ENCODE results near the gene IGFL1.
"Not testable (repeated sequence)": the region's sequence is repeated elsewhere in the genome, so short reads cannot be mapped to it uniquely, and the experiment has no call there.

Gene IGFL1

DNA sequence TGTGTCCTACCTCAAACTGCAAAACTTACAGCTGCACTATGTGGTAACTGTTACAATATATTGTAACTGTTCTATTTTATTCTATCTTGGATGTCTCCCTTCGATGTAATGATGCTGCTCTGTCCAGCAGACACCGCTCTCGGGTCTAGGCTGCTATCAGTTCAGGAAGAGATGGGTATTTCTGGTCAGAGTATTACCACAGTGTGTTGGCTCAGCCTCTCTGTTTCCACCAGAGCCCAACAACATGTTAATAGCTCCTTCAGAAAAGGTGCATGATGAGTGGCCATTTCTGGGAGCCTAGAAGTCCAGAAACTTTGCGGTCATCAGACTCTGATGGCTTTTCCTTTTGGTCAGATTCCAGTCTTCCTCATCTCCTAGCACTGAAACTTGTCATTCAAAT lies 35.9 kb upstream of the IGFL1 start:
- H3K4me3 Mint-ChIP-seq: no peak overlapping the region
- no peaks in the 10 kb centered on the region for H3K9me3 Mint-ChIP-seq
- H3K36me3 Mint-ChIP-seq (ENCODE audit: insufficient read depth): no peaks in the 10 kb centered on the region
- ATAC-seq (replicated peaks) (no peak), DNase-seq (no peak)
- H3K4me1 Mint-ChIP-seq (ENCODE audit: low read depth in 2 of 2): peaks cover 0 to 3% of the 10 kb centered on the region in 2 donors
- H3K27me3 Mint-ChIP-seq: peaks cover 84 to 88% of the 10 kb centered on the region in 2 donors
- no peak overlapping the region for H3K27ac Mint-ChIP-seq

DNA sequence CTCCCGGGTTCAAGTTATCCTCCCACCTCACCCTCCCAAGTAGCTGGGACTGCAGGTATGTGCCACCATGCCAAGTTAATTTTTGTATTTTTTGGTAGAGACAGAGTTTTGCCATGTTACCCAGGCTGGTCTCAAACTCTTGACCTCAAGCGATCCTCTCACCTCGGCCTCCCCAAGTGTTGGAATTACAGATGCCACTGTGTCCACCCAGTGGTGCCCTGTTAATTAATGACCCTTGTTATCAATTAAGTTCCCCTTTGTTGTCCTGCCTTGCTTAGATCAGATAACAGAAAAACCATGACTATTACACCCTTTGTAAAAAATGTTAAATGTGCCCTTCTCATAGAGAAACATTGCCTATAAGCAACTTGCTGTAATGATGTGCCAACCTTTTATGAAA lies 34.4 kb upstream of the IGFL1 start:
- DNase-seq (no peak), ATAC-seq (replicated peaks) (no peak)
- Mint-ChIP-seq H3K27ac (no peak overlapping the region), H3K27me3 (peaks cover 76 to 79% of the 10 kb centered on the region in 2 donors), H3K4me1 (ENCODE audit: low read depth in 2 of 2) (peaks cover 0 to 3% of the 10 kb centered on the region in 2 donors), H3K9me3 (no peaks in the 10 kb centered on the region), H3K36me3 (ENCODE audit: insufficient read depth) (no peaks in the 10 kb centered on the region), H3K4me3 (no peak overlapping the region)

DNA sequence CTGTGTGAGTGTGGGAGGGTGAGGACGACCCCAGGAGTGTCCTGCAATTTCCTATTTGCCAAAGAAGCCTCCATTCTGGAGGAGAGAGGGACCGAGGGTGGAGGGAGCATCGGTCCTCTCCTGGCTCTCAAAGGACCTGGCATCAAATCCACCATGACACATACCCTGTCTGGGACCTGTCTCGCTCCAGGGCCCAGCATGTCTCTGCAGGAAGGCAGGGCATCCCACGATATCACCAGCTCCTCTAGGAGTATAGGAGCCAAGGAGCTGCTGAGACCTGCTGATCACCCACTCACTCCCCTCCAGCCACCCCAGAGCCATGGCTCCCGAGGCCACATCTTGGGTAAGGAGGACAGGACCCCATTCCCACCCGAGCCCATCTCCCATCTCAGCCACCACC lies 33.6 kb upstream of the IGFL1 start:
- H3K36me3 Mint-ChIP-seq (ENCODE audit: insufficient read depth); H3K27ac Mint-ChIP-seq; H3K4me1 Mint-ChIP-seq (ENCODE audit: low read depth in 2 of 2); H3K4me3 Mint-ChIP-seq; ATAC-seq (replicated peaks); H3K9me3 Mint-ChIP-seq; DNase-seq: not testable (repeated sequence)
- H3K27me3 Mint-ChIP-seq: peaks cover 73 to 77% of the 10 kb centered on the region in 2 donors

DNA sequence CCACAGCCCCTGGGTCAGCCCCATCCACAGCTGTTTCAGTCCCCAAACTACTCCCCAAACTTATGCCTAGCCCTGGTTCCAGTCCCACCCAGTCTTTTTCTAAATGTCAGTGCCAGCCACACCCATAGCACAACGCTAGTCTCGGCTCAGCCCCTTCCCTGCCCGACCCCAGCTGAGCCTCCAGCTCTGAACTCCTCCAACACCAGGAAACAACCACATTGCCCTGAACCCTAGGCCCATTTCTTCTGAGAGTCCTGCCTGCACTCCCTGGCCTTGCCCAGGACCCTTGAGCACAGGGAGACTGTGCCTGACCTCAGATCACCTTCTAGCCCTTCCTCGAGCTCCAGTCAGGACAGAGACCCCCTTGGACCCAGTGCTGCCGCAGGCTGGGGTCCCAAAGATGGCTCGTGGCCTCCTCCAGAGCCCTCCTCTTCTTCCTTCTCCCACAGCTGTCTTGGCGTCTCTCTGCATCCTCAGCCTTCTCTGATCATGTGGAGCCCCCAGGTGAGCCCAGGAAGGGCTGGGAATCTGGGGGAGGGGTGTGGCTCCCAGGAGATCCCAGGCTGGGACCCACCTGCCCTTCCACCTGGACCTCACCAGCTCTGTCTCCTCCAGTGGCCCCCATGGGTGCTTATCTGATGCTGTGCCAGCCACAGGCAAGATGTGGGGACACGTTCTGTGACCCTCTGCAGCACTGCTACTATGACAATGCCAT lies 33.0 kb upstream of the IGFL1 start:
- ATAC-seq (replicated peaks) (no peak), DNase-seq (no peak)
- Mint-ChIP-seq H3K27me3 (peaks cover 73 to 76% of the 10 kb centered on the region in 2 donors), H3K9me3 (no peaks in the 10 kb centered on the region), H3K36me3 (ENCODE audit: insufficient read depth) (no peaks in the 10 kb centered on the region), H3K4me1 (ENCODE audit: low read depth in 2 of 2) (peaks cover 0 to 3% of the 10 kb centered on the region in 2 donors), H3K27ac (no peak overlapping the region), H3K4me3 (no peak overlapping the region)

DNA sequence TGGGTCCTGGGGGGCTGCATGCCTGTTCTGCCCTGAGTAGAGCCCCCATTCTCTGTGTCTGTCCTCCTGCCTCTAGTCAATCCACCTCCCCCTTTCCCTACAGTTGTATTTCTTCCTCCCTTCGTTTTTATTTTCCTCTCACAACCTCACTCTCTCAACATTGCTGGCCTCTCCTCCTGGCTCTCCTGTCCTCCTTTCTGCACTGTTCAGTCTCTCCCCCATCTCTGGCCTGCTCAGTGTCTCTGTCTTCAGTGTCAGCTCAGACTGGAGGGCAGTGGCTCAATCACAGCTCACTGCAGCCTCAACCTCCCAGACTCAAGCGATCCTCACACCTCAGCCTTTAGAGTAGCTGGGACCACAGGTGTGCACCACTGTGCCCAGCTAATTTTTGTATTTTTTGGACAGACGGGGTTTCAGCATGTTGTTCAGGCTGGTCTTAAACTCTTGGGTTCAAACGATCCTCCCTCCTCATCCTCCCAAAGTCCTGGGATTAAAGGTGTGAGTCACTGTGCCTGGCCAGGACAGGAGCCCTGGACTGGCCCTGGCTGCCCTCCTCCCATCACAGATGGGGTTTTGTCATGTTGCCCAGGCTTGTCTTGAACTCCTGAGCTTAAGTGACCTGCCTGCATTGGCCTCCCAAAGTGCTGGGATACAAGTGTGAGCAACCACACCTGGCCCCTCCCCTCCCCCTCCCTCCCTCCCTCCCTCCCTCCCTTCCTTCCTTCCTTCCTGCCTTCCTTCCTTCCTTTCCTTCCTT lies 32.0 kb upstream of the IGFL1 start:
- Mint-ChIP-seq H3K9me3 (no peaks in the 10 kb centered on the region), H3K27me3 (peaks cover 74 to 79% of the 10 kb centered on the region in 2 donors), H3K36me3 (ENCODE audit: insufficient read depth) (no peaks in the 10 kb centered on the region), H3K27ac (no peak overlapping the region), H3K4me1 (ENCODE audit: low read depth in 2 of 2) (peaks cover 0 to 3% of the 10 kb centered on the region in 2 donors), H3K4me3 (no peak overlapping the region)
- DNase-seq (no peak), ATAC-seq (replicated peaks) (no peak)

DNA sequence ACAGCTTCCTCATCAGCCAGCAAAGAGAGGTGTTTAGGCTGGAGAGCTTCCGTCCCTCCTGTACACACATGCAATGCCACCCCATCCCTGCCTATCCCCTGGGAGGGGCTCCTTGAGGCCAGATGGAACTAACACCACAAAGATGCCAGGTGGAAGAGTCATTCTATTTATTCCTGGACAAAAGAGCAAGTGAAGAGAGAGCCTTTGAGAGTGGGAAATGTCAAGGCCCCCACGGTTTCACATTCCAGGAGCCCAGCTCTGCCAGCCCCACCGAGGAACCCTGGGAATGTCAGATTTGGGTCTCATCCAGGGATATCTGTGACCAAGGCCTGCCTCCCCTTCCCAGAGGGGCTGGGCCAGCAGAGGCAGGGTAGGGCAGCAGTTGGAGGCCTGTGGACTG lies 30.8 kb upstream of the IGFL1 start:
- Mint-ChIP-seq H3K9me3 (no peaks in the 10 kb centered on the region), H3K4me1 (ENCODE audit: low read depth in 2 of 2) (peaks cover 0 to 3% of the 10 kb centered on the region in 2 donors), H3K27me3 (peaks cover 76 to 78% of the 10 kb centered on the region in 2 donors)

DNA sequence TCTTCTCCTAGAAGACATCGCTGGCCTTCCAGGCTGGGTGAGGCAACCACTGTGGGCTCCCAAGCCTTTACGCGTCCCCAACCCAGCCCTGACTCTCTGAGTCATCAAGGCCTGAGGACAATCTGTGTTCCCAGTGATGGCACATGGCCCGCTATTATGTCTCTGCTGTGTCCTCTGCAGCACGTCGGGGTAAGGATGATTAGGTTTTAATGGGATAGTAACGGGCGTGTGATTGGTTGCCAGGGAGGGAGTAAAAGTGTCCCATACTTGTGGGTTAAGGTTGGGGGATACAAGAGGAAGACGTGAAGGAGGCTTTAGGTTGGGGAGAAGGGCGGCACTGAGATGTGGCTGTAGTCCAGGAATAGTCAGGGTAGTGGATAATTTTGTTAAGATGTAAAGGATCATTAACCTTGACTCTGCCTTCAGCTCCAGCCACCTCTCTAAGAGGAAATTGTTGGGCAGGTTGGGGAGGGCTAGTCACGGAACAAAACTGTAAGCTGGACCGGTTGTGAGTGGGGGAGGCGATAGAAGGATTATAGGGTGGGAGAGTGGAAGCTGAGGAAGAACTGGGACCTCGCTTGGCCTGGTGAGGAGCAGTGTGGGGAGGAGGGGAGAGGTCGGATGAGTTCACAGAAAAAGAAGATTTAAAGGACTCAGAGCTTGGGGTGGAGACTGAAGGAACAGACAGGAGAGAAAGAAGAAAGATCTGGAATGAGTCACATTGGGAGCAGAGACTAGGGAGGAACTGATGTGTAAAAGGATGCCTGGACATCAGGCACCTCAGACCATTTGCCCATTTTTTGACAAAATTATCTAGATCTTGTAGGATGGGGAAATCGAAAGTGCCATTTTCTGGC lies 27.9 kb upstream of the IGFL1 start:
- H3K27me3 Mint-ChIP-seq: peaks cover 50 to 74% of the 10 kb centered on the region in 2 donors
- no peak overlapping the region for H3K27ac Mint-ChIP-seq
- no peaks in the 10 kb centered on the region for H3K36me3 Mint-ChIP-seq (ENCODE audit: insufficient read depth)
- H3K9me3 Mint-ChIP-seq: no peaks in the 10 kb centered on the region
- peaks cover 0 to under 1% of the 10 kb centered on the region in 2 donors for H3K4me1 Mint-ChIP-seq (ENCODE audit: low read depth in 2 of 2)
- no peak for DNase-seq
- ATAC-seq (replicated peaks): no peak
- no peak overlapping the region for H3K4me3 Mint-ChIP-seq

More for the DNA sequence above, 30.8 kb upstream of the IGFL1 start:
- H3K4me3 Mint-ChIP-seq: no peak overlapping the region
- DNase-seq (no peak), ATAC-seq (replicated peaks) (no peak)
- H3K27ac Mint-ChIP-seq: no peak overlapping the region
- no peaks in the 10 kb centered on the region for H3K36me3 Mint-ChIP-seq (ENCODE audit: insufficient read depth)

DNA sequence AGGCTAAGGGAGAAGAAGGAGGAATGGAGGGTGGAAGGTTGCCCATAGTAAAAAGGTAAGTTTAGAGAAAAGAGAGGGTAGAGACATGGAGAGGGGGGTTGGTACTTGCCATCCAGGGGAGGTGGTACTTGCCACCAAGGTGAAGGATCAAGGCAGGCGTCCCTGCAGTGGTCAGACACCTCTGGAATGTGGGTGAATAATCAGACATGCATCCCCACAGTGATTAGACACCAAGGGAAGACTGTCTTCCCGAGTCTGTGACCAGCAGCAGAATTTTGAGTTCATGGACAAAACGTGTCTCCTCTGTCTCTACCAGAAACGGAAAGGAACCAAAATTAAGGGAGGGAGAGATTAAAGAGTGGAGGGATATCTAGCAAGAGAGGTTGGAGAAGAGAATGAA lies 27.1 kb upstream of the IGFL1 start:
- no peaks in the 10 kb centered on the region for H3K4me1 Mint-ChIP-seq (ENCODE audit: low read depth in 2 of 2)
- no peak overlapping the region for H3K27ac Mint-ChIP-seq
- no peaks in the 10 kb centered on the region for H3K36me3 Mint-ChIP-seq (ENCODE audit: insufficient read depth)
- DNase-seq: no peak
- ATAC-seq (replicated peaks): no peak
- H3K9me3 Mint-ChIP-seq: no peaks in the 10 kb centered on the region
- peaks cover 44 to 74% of the 10 kb centered on the region in 2 donors for H3K27me3 Mint-ChIP-seq
- no peak overlapping the region for H3K4me3 Mint-ChIP-seq

DNA sequence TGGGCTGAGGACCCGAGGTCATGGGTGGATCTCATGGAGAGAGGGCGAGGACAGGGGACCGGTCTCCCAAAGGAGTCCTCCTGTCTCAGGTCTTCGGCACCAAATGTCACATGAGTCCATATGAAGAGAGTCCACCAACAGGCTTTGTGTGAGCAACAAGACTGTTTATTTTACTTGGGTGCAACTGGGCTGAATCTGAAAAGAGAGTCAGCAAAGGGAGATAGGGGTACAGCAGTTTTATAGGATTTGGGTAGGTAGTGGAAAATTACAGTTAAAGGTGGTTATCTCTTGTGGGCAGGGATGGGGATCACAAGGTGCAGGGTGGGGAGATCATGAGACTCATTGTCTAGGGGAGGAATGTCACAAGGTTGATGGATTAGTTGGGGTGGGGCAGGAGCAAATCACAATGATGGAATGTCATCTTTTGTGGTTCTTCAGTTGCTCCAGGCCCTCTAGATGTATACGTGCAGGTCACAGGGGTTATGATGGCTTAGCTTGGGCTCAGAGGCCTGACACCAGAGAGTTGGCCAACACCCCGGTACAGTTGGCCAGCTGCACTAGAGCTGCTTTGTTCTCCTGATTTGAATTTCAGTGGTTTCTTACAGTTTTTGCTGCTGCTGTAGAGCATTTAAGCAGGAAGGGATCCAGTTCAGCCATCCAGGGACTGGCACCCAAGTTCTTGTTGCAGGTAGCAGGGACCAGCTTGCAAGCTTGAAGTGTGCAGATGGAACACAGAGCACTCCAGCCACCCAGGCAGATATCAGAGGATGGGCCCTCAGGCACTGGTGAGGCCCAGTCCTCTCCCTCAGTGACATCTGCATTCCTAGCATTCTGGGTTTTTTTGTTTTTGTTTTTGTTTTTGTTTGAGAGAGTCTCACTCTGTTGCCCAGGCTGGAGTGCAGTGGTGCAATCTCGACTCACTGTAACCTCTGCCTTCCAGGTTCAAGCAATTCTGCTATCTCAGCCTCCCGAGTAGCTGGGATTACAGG lies 26.4 kb upstream of the IGFL1 start:
- Mint-ChIP-seq H3K9me3 (no peaks in the 10 kb centered on the region), H3K27ac (no peak overlapping the region), H3K4me1 (ENCODE audit: low read depth in 2 of 2) (no peaks in the 10 kb centered on the region), H3K27me3 (peaks cover 44 to 75% of the 10 kb centered on the region in 2 donors), H3K36me3 (ENCODE audit: insufficient read depth) (no peaks in the 10 kb centered on the region), H3K4me3 (no peak overlapping the region)
- ATAC-seq (replicated peaks) (no peak), DNase-seq (no peak)

DNA sequence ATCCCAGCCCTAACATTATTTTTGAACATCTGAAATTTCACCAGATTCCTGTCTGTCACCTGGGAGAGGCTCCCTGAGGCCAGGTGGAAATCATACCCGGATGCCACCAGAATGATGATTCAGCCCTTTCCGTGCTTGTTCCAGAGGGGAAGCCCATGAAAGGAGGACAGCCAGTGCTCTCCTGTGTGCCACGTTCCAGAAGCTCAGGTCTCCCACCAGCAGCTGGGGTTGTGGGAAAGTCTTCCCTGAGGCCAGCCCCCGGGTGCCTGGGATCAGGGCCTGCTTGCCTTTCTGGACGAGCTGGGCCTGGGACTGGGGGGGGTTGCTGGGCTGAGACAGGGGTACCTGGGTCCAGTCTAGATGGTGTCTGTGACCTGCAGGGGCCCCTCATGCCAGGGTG lies 25.5 kb upstream of the IGFL1 start:
- peaks cover 0 to 6% of the 10 kb centered on the region in 2 donors for H3K4me1 Mint-ChIP-seq (ENCODE audit: low read depth in 2 of 2)
- H3K36me3 Mint-ChIP-seq (ENCODE audit: insufficient read depth): no peaks in the 10 kb centered on the region
- no peak overlapping the region for H3K4me3 Mint-ChIP-seq
- DNase-seq (no peak), ATAC-seq (replicated peaks) (no peak)
- H3K9me3 Mint-ChIP-seq: no peaks in the 10 kb centered on the region
- peaks cover 45 to 79% of the 10 kb centered on the region in 2 donors for H3K27me3 Mint-ChIP-seq
- no peak overlapping the region for H3K27ac Mint-ChIP-seq

DNA sequence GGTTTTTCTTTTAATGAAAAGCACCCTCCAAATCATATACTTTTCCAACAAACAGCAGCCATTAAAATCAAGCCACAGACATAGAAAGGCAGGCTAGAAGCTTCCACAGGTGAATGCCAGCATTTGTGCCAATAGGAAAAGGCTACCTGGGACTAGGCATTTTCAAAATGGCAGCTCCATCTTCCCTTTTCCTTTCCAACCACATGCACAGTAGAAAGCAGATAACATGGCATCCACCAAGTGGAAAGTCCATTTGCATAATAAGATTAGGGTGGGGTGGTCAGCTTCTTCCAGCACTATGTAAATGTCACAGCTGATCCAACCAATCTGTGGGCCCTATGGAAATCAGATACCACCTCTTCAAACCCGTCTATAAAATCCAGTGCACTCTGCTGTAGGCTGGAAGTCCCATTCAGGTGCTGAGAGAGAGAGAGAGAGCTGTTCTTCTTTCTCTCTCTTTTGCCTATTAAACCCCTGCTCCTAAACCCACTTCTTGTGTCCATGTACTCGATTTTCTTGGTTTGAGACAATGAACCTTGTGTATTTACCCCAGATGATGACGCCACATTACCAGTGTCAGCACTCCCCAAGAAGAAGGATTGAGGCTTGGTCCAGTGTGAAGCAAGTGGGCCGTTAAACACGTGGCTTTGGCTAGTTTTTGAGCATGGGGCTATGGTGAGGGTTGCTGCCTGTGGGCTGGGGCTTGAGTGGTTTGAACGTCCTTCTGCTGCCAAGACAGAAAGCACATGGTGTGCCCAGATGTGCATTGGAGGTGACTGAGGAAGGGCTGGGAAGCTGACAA lies 24.2 kb upstream of the IGFL1 start:
- no peak overlapping the region for H3K27ac Mint-ChIP-seq
- H3K27me3 Mint-ChIP-seq: peaks cover 58 to 91% of the 10 kb centered on the region in 2 donors
- ATAC-seq (replicated peaks) (no peak), DNase-seq (no peak)
- H3K4me3 Mint-ChIP-seq: no peak overlapping the region
- no peaks in the 10 kb centered on the region for H3K36me3 Mint-ChIP-seq (ENCODE audit: insufficient read depth)
- no peaks in the 10 kb centered on the region for H3K9me3 Mint-ChIP-seq
- H3K4me1 Mint-ChIP-seq (ENCODE audit: low read depth in 2 of 2): peaks cover 0 to 9% of the 10 kb centered on the region in 2 donors

DNA sequence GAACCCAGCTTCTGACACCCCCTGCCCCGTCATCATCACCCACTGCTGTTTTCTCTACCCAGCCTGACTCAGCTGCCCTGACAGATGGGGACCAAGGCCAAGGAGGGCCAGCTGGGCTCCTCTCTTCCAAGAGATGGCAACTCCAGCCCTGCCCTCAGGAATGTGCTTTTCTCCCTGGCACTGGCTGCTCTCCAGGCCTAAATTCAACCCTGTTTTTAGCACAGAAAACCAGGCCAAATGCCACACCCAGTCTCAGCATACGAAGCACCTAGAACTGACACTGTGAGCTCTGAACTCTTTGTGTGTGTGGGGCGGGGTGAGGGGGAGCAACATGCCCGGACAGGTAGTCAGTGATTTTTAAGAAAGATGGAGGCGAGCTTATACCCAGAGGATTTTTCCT lies 23.4 kb upstream of the IGFL1 start:
- no peak for ATAC-seq (replicated peaks)
- DNase-seq: no peak
- Mint-ChIP-seq H3K27me3 (peaks cover 55 to 91% of the 10 kb centered on the region in 2 donors), H3K4me1 (ENCODE audit: low read depth in 2 of 2) (peaks cover 0 to 9% of the 10 kb centered on the region in 2 donors), H3K9me3 (no peaks in the 10 kb centered on the region), H3K4me3 (no peak overlapping the region), H3K27ac (no peak overlapping the region), H3K36me3 (ENCODE audit: insufficient read depth) (no peaks in the 10 kb centered on the region)
